CD4-positive, alpha-beta T cell treated with Interleukin-4 for 1 hour (primary cell): Measurements from ENCODE around the gene CROCC2.

Experiments
- DNase-seq, 2 donors: peaks; one replicate each; pipeline ENCODE4 v3.0.0-alpha.2; 2020 to 2022

The CROCC2 gene

DNA sequence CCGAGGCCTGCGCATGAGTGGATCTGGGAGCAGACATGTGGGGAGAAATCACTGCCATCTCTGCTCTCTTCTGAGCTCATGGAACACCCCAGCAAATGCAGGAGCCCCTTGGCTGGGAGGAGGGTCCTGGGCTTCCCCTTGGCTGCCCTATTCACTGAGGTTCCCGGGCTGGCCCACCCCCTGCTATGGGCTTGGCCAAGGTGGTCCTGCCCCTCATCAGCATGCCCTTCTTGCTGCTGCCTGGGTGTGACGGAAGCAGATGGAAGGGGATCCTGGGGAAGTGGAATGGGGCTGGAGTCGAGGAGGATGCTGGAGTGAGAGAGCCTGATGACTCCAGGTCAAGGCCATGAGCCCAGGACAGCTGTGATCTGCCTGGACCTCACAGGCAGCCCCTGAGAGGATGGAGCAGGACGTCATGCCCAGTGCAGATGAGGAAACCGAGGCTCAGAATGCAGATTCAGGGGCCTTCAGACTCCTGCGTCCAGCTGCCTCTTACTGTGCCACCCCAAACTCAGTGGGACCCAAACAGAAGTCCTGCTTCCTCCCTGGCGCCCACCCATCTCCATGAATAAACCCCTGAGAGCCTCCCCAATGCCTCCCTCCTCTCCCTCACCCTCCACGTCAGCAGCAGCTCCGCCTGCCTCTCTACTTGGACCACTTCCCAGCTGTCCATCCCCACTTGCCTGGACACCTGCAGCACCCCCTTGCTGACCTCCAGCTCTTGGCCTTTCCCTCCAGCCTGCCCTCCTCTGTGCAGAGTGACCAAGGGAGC is 96.3 kb downstream of the CROCC2 start:
- peak in 1 of 2 donors; percentile 3 for DNase-seq

DNA sequence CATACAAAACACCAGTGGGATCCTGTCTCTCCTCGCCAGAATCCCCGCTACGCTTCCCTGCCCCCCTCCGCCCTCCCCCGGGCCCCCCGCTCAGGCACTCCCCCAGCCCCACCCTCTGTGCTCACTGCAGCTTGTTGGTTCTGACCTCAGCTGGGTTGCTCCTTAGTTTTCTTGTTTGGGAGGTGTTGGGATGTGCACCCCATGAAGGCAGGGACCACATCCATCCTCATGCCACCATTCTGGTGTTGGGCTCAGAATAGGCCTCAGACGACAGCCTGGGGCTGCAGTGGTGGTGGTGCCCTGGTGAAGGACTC is 96.9 kb downstream of the CROCC2 start:
- no peak for DNase-seq

DNA sequence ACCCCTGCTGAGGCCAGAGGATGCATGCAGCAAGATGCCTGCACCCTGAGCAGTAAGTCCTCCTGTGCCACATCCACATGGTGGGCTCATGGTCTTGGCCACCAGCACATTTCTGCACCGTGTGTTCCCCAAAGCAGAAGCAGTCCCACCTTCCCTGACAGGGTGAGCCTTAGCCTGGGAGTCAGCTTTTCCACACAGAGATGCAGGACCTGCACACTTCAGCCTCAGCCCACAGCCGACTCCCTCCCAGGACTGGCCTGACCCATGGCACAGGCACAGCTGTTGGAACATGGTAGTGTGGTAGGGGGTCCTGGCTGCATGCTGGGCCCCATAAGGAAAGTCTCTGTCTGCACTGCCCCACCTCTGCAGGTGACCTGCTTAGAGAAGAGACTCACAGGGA is 97.2 kb downstream of the CROCC2 start:
- DNase-seq: no peak

DNA sequence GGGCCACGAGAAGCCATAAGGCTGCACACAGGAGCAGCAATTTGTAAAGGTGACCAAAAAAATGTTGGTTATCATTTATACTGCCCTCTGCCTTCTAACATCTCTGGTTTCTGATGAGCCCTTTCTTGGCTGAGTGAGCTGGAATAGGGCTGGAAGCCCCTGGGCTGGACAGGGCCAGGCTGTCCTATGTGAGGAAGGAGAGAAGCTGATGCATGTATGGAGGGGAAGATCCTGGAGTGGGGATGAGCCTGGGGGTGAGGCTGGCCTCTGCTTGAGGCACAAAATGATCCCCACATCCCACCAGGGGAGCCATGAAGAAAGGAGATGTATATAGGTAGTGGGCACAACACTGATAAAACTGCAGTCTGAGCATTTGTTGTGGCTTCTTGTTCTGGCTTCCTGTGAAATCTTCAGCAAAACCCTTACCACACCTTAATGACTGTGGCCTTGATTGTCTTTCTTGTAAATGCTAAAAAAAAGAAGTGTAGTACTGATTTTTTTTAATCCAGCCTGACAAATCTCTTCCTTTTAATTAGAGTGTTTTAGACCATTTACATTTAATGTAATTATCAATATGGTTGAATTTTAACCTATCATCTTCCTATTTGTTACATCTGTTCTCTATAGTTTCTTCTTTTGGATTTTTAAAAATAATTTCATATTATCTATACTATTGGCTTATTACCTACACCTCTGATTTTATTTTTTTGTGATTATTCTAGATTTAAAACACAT is 97.9 kb downstream of the CROCC2 start:
- DNase-seq: no peak

GRCh38 chr2:241005569-241005968 is 99.4 kb downstream of the CROCC2 start:
- DNase-seq: no peak

DNA sequence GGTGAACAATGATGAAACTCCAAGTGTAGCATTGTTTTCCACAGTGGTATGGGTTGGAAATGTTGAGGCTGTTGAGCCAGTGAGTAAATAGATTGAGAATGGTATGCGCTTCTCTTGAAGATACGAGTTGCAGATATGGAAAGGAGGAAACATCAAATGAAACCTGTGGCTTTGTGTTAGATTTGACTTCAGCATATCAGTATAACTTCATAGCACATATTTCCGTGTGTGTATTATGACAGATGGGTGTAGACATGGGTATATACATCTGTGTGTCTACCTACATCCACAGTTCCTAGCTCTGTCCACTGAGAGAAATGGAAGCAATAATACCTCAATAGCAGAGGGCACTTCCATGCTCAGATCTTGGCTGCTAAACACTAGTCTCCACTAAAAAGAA is 100.3 kb downstream of the CROCC2 start:
- no peak for DNase-seq

- no peak for DNase-seq
These were observed 101.0 kb downstream of the CROCC2 start for GRCh38 chr2:241007111-241007510.

DNA sequence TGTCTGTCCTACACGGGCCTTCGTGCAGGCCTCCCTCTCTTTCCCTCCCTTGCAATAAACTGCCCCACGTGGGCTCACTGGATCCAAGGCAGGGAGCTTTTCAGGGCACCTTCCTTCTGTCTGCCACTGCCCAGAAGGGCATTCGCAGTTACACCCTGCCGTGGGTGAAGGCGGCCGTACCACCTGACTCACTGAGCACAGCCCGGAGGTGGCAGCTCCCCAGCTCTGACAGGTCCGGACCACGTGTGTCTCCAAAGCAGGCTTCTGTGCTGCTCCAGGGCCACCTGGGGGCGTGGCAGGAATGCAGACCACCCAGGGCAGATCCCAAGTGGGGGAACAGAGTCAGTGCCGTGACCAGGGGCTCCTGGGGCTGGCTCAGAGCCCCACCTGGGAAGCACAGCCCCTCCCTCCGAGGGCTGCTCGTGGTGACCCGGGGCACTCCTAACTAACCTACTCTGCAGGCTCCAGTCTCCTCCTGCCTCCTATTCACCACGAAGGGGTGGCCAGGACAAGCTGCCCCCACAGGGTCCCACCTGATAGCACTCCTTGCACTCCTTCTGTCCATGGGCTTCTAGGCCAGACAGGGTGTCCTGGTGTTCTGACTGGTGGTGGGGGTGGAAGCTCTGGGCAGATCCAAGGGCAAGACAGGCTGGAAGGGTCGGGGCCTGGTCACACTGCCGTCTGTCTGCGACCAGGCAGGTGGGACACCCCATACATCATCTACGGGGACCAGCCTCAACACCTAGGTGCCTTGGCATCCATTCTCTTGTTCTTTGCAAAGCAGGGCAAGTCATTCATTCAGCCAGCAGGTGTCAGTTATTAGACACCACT is 102.0 kb downstream of the CROCC2 start:
- no peak for DNase-seq

DNA sequence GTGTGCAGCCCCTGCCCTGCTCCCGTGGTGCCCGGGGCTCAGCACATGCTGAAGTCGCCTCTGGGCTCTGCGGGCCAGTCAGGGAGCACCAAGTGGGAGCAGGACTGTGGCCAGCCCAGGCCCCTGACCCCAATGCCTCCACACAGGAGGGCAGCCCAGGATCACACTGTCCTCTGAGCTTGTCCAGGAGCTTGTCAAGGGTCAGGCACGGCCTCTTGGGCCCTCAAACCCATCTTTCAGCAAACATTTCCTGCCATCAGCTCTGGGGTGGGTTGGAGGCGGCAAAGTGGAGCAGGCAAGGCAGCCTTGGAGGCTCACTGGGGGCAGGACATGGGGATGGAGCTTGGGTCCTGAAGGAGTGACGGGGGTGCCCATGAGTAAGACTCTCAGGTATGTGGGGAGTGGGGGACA is 102.6 kb downstream of the CROCC2 start:
- no peak for DNase-seq

DNA sequence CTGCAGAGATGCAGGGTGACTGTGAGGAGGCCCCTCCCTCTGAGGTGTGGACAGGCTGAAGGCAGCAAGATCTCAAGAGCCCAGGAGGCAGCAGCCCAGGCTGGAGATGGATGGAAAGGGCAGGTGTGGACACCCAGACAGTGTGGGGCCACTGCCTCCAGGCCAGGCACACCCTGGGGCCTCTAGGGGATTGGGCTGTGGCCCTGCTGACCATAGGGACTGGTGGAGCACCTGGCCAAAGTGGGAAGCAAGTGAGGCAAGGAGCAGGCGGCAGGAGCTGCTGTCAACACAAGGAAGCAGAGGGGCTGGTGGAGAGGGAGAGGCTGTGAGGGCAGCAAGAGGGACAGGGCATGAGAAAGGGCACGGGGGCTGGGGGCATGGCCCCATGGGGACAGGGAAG is 103.1 kb downstream of the CROCC2 start:
- no peak for DNase-seq

DNA sequence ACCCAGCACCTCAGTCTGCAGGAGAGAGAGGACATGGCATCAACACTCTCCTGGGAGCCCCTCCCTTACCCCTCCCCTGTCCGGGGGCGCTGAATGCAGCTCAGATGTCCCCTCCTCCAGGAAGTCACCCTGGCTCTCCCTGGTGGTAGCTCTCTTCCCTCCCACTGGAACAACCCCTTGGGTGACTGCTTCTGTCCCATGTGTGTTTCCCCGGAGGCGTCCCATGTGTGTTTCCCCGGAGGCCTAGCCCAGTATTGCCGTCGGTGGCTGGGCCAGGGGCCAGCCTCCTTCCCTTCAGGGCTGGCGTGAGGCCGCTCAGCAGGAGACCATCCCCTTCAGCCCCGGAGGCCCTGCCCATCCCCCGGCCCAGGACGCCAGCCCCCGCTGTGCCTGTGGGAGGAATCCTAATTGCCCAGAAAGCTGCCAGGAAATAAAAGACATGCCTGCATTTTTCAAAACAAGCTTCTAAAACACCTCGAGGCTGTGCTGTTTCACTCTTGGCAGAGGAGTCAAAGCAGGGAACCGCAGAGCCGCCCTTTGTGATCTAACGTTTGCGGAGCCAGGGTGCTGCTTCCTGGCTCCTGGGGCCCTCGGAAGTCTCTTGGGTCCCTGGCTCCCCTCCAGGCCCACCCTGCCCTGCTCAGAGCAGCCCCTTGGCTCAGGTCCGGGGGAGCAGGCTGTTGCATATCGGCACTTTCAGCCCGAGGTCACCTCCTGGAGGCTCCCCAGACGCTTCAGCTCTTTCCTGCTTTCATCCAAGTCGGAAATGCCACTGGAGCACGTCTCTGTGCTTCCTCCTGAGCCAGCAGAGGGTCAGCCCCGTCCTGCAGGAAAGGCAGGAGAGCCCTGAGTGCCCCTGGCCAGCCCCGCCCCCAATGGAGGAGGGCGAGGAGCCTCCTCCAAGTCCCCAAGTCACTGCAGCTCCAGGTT is 103.7 kb downstream of the CROCC2 start:
- DNase-seq: peak in 1 of 2 donors; percentile 22

DNA sequence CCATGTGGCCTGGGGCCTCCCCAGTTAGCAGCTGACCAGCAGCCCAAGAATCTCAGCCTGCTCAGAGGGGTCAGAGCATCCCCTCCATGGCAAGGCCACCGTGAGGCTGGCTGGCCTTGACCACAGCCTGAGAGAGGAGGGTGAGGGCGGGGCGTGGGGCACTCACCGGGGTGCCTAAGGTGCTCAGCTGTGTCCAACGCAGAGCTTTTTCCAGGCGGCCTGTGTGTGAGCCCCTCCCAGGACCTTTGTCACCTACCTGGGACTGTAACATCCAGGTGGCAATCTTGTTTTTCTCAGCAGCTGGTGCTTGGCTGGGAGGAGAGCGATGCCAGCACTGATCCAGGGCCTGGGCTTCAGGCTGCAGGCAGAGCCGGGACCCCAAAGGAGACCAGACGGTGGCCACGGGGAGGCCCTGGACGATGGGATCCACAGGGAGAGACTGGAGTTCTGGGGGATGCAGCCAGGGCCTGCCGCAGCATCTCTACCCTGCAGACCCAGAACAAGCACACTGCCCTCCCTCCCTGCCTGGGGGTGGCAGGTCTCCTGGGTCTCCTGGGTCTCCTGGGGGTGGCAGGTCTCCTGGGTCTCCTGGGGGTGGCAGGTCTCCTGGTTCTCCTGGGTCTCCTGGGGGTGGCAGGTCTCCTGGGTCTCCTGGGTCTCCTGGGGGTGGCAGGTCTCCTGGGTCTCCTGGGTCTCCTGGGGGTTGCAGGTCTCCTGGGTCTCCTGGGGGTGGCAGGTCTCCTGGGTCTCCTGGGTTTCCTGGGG is 104.6 kb downstream of the CROCC2 start:
- DNase-seq: no peak

- no peak for DNase-seq
These were observed 105.1 kb downstream of the CROCC2 start for GRCh38 chr2:241011296-241011600.

GRCh38 chr2:241011751-241012510 is 105.8 kb downstream of the CROCC2 start:
- DNase-seq: no peak

GRCh38 chr2:241014224-241014623 is 108.1 kb downstream of the CROCC2 start:
- DNase-seq: no peak

DNA sequence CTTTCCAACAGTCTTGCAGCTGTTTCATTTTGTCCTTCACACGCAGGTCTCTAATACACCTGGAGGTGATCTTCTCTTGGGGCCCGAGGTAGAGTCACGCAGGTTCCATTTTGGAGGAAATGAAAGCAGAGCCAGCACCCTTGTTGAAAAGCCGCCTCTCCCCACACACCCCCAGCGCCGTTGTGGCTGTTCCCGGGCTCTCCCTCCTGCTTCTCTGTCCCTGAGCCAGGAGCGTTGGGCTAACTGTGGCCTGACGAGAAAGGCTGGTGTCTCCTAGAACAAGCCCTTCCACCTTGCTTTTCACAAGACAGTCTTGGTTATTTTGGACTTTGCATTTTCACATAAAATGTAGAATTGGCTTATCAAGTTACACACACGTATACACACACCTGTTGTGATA is 108.6 kb downstream of the CROCC2 start:
- no peak for DNase-seq

DNA sequence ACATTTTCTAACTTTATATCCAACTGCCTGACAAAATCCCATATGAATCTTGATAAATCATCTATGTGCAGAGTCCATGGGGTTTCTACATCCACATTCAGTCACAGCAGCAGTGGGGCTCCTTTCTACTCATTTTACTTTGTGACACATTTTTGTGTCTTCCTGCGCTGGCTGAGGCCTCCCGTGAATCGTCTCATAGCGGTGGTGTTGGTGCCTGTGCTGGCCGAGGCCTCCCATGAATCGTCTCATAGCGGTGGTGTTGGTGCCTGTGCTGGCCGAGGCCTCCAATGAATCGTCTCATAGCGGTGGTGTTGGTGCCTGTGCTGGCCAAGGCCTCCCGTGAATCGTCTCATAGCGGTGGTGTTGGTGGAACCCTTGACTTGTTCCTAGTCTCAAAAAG is 109.3 kb downstream of the CROCC2 start:
- DNase-seq: no peak

DNA sequence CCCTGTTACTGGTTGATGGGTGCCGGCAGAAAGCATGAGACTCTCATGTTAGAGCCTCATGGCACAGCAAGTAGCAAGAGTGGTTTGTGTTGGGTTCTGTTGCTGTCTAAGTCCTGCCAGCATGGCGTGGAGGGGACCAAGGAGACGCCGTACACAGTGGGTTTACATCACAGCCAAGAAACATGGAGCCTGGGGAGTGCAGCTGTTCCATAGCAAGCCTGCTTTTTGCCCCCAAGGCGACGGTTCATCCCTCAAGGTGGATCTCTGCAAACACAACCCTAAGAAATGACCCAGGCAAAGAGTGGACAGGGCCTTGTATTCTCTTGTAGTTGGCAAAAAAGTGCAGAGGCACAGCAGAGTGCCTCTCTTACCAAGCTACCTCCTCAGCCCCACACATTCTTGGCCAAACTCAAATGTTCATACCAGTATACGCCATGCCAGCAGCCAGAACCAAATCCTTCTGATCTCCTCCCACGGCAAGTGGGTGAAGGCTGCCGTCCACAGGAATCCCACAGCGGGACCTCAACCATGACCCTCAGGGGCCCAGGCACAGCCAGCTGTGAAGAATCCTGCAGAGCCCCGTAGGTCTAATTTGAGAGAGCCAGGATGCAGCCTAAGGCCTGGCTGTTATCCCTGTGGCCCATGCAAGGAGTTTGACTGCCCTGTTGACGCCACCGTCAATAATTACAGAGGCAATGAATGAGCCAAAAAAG is 111.2 kb downstream of the CROCC2 start:
- DNase-seq: no peak

GRCh38 chr2:241018051-241018891 is 112.1 kb downstream of the CROCC2 start:
- no peak for DNase-seq
